DND-41 (cell line): ENCODE measurements around the gene ARFRP1.

ENCODE experiments used
- ATAC-seq: fragments of 200-7000 bp; cut with Tn5 transposase; 3 replicates; pipeline ENCODE4 v1.9.1; 2021; ENCODE audit warnings: low read depth; ENCODE audit not compliant: insufficient read depth
- DNase-seq: peaks from one replicate; pipeline ENCODE4 v3.0.0-alpha.2; 2020
- H2AFZ ChIP-seq: 2 replicates; pipeline ENCODE4 v1.6.0; 2012; ENCODE audit warnings: low read depth, low read length
- H3K27ac ChIP-seq: 2 replicates; pipeline ENCODE4 v1.5.1; 2012; ENCODE audit warnings: low read length, inconsistent platforms
- H3K27me3 ChIP-seq: fragments of 200-600 bp; sonication (generic); 2 replicates; pipeline ENCODE4 v1.6.0; 2012; ENCODE audit warnings: low read length, mild to moderate bottlenecking, inconsistent platforms; ENCODE audit not compliant: insufficient read depth, poor library complexity
- H3K36me3 ChIP-seq: 2 replicates; pipeline ENCODE4 v1.5.1; 2012; ENCODE audit warnings: low read length, inconsistent platforms; ENCODE audit not compliant: insufficient read depth
- H3K4me1 ChIP-seq: 2 replicates; pipeline ENCODE4 v1.5.1; 2012; ENCODE audit warnings: mild to moderate bottlenecking, low read length; ENCODE audit not compliant: insufficient read depth
- H3K4me2 ChIP-seq: 2 replicates; pipeline ENCODE4 v1.6.0; 2012; ENCODE audit warnings: mild to moderate bottlenecking, moderate library complexity, low read length, inconsistent platforms; ENCODE audit not compliant: insufficient read depth
- H3K4me3 ChIP-seq, 2 experiments: fragments of 200-600 bp in 1 of 2; shearing (Covaris generic) in 1 of 2; 2 replicates each; pipeline ENCODE4 v1.5.1; 2012 to 2016; ENCODE audit warnings: inconsistent platforms in 2 of 2, low read length in 2 of 2, mild to moderate bottlenecking in 2 of 2, low read depth in 1 of 2, moderate library complexity in 1 of 2
- H3K79me2 ChIP-seq: 2 replicates; pipeline ENCODE4 v1.6.0; 2012; ENCODE audit warnings: low read length, inconsistent platforms; ENCODE audit not compliant: insufficient read depth
- H3K9ac ChIP-seq: 2 replicates; pipeline ENCODE4 v1.6.0; 2012; ENCODE audit warnings: low read depth, mild to moderate bottlenecking, inconsistent platforms, low read length, moderate library complexity
- H3K9me3 ChIP-seq: 2 replicates; pipeline ENCODE4 v1.5.1; 2012; ENCODE audit warnings: low read length, moderate library complexity, mild to moderate bottlenecking, inconsistent platforms; ENCODE audit not compliant: insufficient read depth, severe bottlenecking
- H4K20me1 ChIP-seq: 2 replicates; pipeline ENCODE4 v1.6.0; 2012; ENCODE audit warnings: low read length; ENCODE audit not compliant: insufficient read depth
- EZH2 ChIP-seq: IDR thresholded peaks from 3 replicates; pipeline ENCODE4 v1.6.1; 2012; ENCODE audit warnings: borderline replicate concordance, low read depth, mild to moderate bottlenecking, moderate library complexity, low read length, inconsistent platforms; ENCODE audit not compliant: severe bottlenecking
- TF ChIP-seq, protein P1 (sequence below): IDR thresholded peaks from 2 replicates; pipeline ENCODE4 v1.5.1; 2012; ENCODE audit warnings: borderline replicate concordance, low read length, moderate library complexity, mild to moderate bottlenecking; ENCODE audit not compliant: poor library complexity, severe bottlenecking; ENCODE audit errors: extremely low read depth

Gene ARFRP1

DNA sequence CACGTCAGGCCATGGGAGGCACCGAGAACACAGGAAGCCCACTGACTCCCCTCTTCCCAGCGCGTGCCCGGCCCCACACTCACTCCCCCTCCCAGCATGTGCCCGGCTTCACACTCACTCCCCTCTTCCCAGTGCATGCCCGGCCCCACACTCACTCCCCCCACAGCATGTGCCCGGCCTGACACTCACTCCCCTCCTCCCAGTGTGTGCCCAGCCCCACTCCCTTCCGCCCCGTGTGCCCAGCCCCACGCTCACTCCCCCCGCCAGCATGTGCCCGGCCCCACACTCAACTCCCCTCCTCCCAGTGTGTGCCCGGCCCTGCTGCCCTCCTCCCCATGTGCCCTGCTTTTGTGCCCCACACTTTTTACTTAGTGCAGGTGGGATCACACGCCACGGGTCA is 39.9 kb downstream of the ARFRP1 start:
- ATAC-seq (no peak), DNase-seq (no peak)
- Histone ChIP-seq H3K4me2 (no peak overlapping the region), H3K36me3 (peaks cover 76% of the 10 kb centered on the region), H4K20me1 (peaks cover 13% of the 10 kb centered on the region; the same call in 1 of the 2 replicates), H3K79me2 (peaks cover 15% of the 10 kb centered on the region; the same call in 1 of the 2 replicates), H3K4me1 (no peaks in the 10 kb centered on the region), H3K27me3 (no peaks in the 10 kb centered on the region), H3K27ac (no peak overlapping the region), H3K4me3 (no peak overlapping the region), H3K9ac (no peak overlapping the region), H2AFZ (no peak overlapping the region), H3K9me3 (no peaks in the 10 kb centered on the region)
- TF ChIP-seq, protein P1, sequence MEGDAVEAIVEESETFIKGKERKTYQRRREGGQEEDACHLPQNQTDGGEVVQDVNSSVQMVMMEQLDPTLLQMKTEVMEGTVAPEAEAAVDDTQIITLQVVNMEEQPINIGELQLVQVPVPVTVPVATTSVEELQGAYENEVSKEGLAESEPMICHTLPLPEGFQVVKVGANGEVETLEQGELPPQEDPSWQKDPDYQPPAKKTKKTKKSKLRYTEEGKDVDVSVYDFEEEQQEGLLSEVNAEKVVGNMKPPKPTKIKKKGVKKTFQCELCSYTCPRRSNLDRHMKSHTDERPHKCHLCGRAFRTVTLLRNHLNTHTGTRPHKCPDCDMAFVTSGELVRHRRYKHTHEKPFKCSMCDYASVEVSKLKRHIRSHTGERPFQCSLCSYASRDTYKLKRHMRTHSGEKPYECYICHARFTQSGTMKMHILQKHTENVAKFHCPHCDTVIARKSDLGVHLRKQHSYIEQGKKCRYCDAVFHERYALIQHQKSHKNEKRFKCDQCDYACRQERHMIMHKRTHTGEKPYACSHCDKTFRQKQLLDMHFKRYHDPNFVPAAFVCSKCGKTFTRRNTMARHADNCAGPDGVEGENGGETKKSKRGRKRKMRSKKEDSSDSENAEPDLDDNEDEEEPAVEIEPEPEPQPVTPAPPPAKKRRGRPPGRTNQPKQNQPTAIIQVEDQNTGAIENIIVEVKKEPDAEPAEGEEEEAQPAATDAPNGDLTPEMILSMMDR, result no peak
- TF ChIP-seq EZH2, result no peak

DNA sequence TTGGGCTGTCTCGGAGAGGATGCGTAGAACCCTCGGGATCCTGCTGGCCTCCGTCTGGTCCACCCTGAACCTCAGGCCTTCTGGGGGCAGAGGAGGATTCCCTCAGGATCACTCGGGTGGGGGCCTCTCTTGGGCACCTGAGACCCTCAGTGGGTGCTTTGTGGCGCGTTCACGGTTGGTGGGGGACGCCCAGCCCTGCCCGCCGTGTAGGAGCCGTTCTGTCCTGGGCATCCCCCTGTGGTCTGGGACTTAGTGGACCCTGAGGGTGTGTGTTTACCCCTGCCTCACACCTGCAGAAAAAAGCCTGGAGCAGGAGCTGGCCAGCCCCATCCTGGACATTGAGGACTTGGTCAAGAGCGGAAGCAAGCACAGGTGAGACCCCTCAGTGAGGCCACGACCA is 42.1 kb downstream of the ARFRP1 start:
- no peak for TF ChIP-seq EZH2
- TF ChIP-seq, protein P1, result no peak
- Histone ChIP-seq H3K4me2 (no peak overlapping the region), H3K4me3 (no peak overlapping the region), H3K9ac (no peak overlapping the region), H4K20me1 (peaks cover 18% of the 10 kb centered on the region; the same call in 1 of the 2 replicates), H3K27me3 (no peaks in the 10 kb centered on the region), H3K4me1 (no peaks in the 10 kb centered on the region; the same call in 1 of the 2 replicates), H3K27ac (no peak overlapping the region), H3K36me3 (peaks cover 83% of the 10 kb centered on the region), H3K9me3 (no peaks in the 10 kb centered on the region), H3K79me2 (peaks cover 36% of the 10 kb centered on the region; the same call in 1 of the 2 replicates), H2AFZ (no peak overlapping the region)
- ATAC-seq (no peak), DNase-seq (no peak)

DNA sequence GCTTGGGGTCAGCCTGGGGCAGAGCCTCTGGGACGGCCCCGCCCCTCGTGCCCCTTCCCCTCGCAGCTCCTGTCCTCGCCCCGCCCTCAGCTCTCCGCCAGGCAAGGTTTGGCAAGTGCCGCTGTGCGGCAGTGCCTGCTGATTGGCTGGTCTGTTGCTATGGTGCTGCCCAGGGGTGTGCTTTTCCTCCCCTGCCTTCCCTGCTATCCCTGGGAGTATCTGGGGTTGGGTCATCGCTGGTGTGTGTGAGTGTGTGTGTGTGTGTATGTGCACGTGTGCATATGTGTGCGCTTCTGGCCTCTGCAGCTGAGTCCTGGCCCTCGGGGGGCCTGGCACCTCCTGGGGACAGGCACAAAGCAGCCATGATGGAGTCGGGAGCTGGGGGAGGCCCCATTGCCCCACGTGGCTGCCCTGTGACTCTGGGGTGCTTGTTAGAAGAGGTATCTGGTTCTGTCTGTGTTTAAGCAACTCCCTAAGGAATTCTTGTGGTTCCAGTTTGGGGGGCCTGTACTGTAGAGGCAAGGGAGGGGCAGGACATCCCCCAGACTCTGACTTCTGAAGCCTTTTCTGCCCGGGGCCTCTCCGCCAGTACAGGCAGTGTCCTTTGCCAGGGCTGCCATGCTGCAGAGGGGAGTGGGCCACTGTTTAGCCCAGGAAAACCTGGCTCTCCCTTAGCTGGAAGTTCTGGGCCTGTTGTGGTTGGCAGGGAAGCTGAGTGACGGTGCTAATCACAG is 42.7 kb downstream of the ARFRP1 start:
- Histone ChIP-seq H2AFZ (no peak overlapping the region), H3K9me3 (no peaks in the 10 kb centered on the region), H4K20me1 (peaks cover 18% of the 10 kb centered on the region; the same call in 1 of the 2 replicates), H3K79me2 (peaks cover 42% of the 10 kb centered on the region), H3K36me3 (peaks cover 89% of the 10 kb centered on the region), H3K4me3 (no peak overlapping the region), H3K27me3 (no peaks in the 10 kb centered on the region), H3K9ac (no peak overlapping the region), H3K4me2 (no peak overlapping the region), H3K4me1 (peaks cover 6% of the 10 kb centered on the region; the same call in 1 of the 2 replicates), H3K27ac (no peak overlapping the region)
- DNase-seq (no peak), ATAC-seq (peak; percentile 30; the same call in 1 of the 3 replicates)
- TF ChIP-seq, protein P1, result no peak
- TF ChIP-seq EZH2, result no peak
